Body of pancreas (tissue), 4 donors: ENCODE measurements around the gene KRT28. TPM values are rescaled to one million over a fixed set of nuclear protein-coding genes. Genes with fewer than 3 reads are reported as not detected.
A peak's percentile ranks its signal among the peaks of the same experiment; 100 is the strongest.

Experiments used
- ATAC-seq: fragments of 150-250 bp; one replicate; pipeline ENCODE4 v1.9.1; 2016
- DNase-seq, 4 donors: peaks; one replicate each; pipeline ENCODE4 v3.0.0-alpha.2; 2019
- H3K27ac ChIP-seq, 4 donors: fragments of 200-600 bp; sonication (generic); 1 replicate in 3 of 4; 2 replicates in 1 of 4; pipeline versions ENCODE4 v1.5.1 to v1.6.1; 2016 to 2019; ENCODE audit warnings: mild to moderate bottlenecking in 1 of 4, mixed read lengths in 1 of 4, moderate library complexity in 1 of 4
- H3K27me3 ChIP-seq, 2 donors: fragments of 200-600 bp; sonication (generic); one replicate each; pipeline ENCODE4 v1.6.0; 2016; ENCODE audit warnings: mild to moderate bottlenecking in 1 of 2
- H3K36me3 ChIP-seq, 2 donors: fragments of 200-600 bp; sonication (generic); replicated peaks in 1 of 2; 2 replicates each; pipeline ENCODE4 v1.5.1; 2016; ENCODE audit warnings: low read depth in 2 of 2; ENCODE audit not compliant: insufficient read depth in 1 of 2
- H3K4me1 ChIP-seq: fragments of 200-600 bp; sonication (generic); one replicate; pipeline ENCODE4 v1.6.0; 2016
- H3K4me3 ChIP-seq, 2 donors: fragments of 200-600 bp; sonication (generic); 1 replicate in 1 of 2; 2 replicates in 1 of 2; pipeline ENCODE4 v1.5.1; 2016 to 2019
- H3K9me3 ChIP-seq, 3 donors: fragments of 200-600 bp; sonication (generic); 1 replicate in 2 of 3; 2 replicates in 1 of 3; pipeline ENCODE4 v1.5.1; 2016
- CTCF ChIP-seq, 7 experiments: fragments of 450-650 bp in 4 of 7; fragments of 200-600 bp in 3 of 7; sonication (generic) in 3 of 7; IDR thresholded peaks; one replicate each; pipeline ENCODE4 v1.5.1; 2016 to 2019; ENCODE audit warnings: antibody characterized with exemption in 7 of 7
- POLR2A ChIP-seq, 3 donors: fragments of 450-650 bp; IDR thresholded peaks; one replicate each; pipeline ENCODE4 v1.6.1; 2016; ENCODE audit warnings: antibody characterized with exemption in 3 of 3, mild to moderate bottlenecking in 2 of 3
- WGBS, 2 donors: methylation state at CpG; one replicate each; pipeline ENCODE4 v1.1.5; 2017; 5-methylcytosine and 5-hydroxymethylcytosine counted together
- intact Hi-C: fragments of 100-400 bp; cut with DNase I; formaldehyde crosslinking; loops from one replicate; pipeline ENCODE4 v1.15.1; 2023
- total RNA-seq, 2 donors: library from RNA; depleted of rRNA; stranded (reverse); fragments of >200 nt; gene quantifications; one replicate each; pipeline ENCODE4 v1.1.0, GENCODE V29; 2016

KRT28 gene
- total RNA-seq, 2 donors from 2014 or later: not detected

GRCh38 chr17:40820228-40820838 is 20.6 kb upstream of the KRT28 start:
- Histone ChIP-seq H3K27me3 (no peaks in the 10 kb centered on the region), H3K36me3 (no peaks in the 10 kb centered on the region), H3K4me3 (no peak overlapping the region), H3K27ac (no peak overlapping the region), H3K9me3 (no peaks in the 10 kb centered on the region), H3K4me1 (peaks cover 15% of the 10 kb centered on the region)
- intact Hi-C loops: no loop called here
- WGBS, 2 donors: 77 to 90% methylated on average over 9 of the region's 9 CpGs
- no peak for ATAC-seq
- TF ChIP-seq POLR2A (IDR thresholded peaks at IDR 0.05) (no peak), CTCF (IDR thresholded peaks at IDR 0.05) (no peak)
- no peak for DNase-seq

- intact Hi-C loops: no loop called here
- Histone ChIP-seq H3K27ac (peak overlapping the region in 3 of 4 donors; percentile 77 to 89 (median 88)), H3K9me3 (no peaks in the 10 kb centered on the region), H3K4me1 (peaks cover 15% of the 10 kb centered on the region), H3K4me3 (peak overlapping the region; percentile 19 to 23), H3K27me3 (no peaks in the 10 kb centered on the region), H3K36me3 (no peaks in the 10 kb centered on the region)
- TF ChIP-seq CTCF (IDR thresholded peaks at IDR 0.05) (no peak), POLR2A (IDR thresholded peaks at IDR 0.05) (no peak)
- DNase-seq (peak in 1 of 4 donors; percentile 6), ATAC-seq (no peak)
- WGBS, 2 donors: 33 to 36% methylated on average over 9 of the region's 9 CpGs
Observed at GRCh38 chr17:40819528-40820125, 19.9 kb upstream of the KRT28 start.

- ATAC-seq: peak; percentile 96
- Histone ChIP-seq H3K27ac (peak overlapping the region; percentile 77 to 89 (median 84)), H3K4me1 (peaks cover 15% of the 10 kb centered on the region), H3K4me3 (peak overlapping the region; percentile 40 to 59), H3K9me3 (no peaks in the 10 kb centered on the region), H3K27me3 (no peaks in the 10 kb centered on the region), H3K36me3 (no peaks in the 10 kb centered on the region)
- intact Hi-C loops: no loop called here
- TF ChIP-seq CTCF (IDR thresholded peaks at IDR 0.05): no peak
- TF ChIP-seq POLR2A (IDR thresholded peaks at IDR 0.05): peak; percentile 34 to 40 (median 39)
- DNase-seq: peak; percentile 78 to 84 (median 80)
- WGBS, 2 donors: 1% methylated on average over 48 to 57 of the region's 73 CpGs
Observed at GRCh38 chr17:40818733-40819527, 19.2 kb upstream of the KRT28 start.

- H3K36me3 ChIP-seq: no peaks in the 10 kb centered on the region
- peak overlapping the region; percentile 77 to 89 (median 84) for H3K27ac ChIP-seq
- DNase-seq (no peak), ATAC-seq (no peak)
- peaks cover 15% of the 10 kb centered on the region for H3K4me1 ChIP-seq
- H3K4me3 ChIP-seq: peak overlapping the region; percentile 40 to 59
- TF ChIP-seq POLR2A (IDR thresholded peaks at IDR 0.05): no peak
- no peak for TF ChIP-seq CTCF (IDR thresholded peaks at IDR 0.05)
- intact Hi-C loops: no loop called here
- WGBS, 2 donors: 12 to 15% methylated on average over 7 of the region's 7 CpGs
- H3K27me3 ChIP-seq: no peaks in the 10 kb centered on the region
- H3K9me3 ChIP-seq: no peaks in the 10 kb centered on the region
Observed at GRCh38 chr17:40818343-40818732, 18.6 kb upstream of the KRT28 start.
